ENCODE results near the gene PTPRM. TPM values are rescaled to one million over a fixed set of nuclear protein-coding genes. Genes with fewer than 3 reads are reported as not detected.

PTPRM gene
- total RNA-seq, 1 experiment from 2014 or later: 100.0 TPM

DNA sequence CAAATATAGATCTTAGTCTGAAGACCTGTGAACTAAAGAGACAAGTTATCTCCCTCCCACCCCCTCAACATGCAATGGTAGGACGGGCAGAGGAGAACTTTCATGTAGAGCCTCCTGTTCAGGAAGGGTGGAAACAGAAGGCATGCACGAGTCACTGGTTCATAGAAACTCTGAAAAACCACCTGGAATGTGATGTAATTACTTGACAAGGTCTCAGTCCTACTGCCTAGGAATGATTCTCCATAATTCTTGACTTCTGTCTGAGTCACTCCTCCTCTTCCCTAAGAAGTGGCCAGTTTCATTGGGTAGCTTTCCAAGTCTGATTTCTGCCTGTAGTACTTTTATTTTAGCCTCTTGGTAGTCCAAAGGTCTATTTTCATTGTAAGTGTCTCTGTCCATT, 277.3 kb downstream of the PTPRM start:
- H3K36me3 ChIP-seq (ENCODE audit: control insufficient read depth, insufficient read depth, low read length): peaks cover 4% of the 10 kb centered on the region
- BruUV-seq (replicated peaks): no TSS peak
- no peak for DNase-seq
- Mint-ChIP-seq H3K9me3 (ENCODE audit: unreplicated experiment) (peaks cover 9% of the 10 kb centered on the region), H3K4me3 (ENCODE audit: unreplicated experiment) (no peak overlapping the region), H3K36me3 (ENCODE audit: insufficient read depth, unreplicated experiment) (peaks cover 25% of the 10 kb centered on the region), H3K4me1 (ENCODE audit: low read depth, unreplicated experiment) (peaks cover 10% of the 10 kb centered on the region), H3K27ac (ENCODE audit: unreplicated experiment) (no peak overlapping the region), H3K27me3 (ENCODE audit: insufficient read depth, unreplicated experiment) (no peaks in the 10 kb centered on the region)
- no peaks in the 10 kb centered on the region for H3K4me1 ChIP-seq
- CTCF ChIA-PET: no interaction called here
- intact Hi-C loops (cut with micrococcal nuclease; ENCODE audit: unreplicated experiment): no loop called here
- POLR2A ChIA-PET: no interaction called here
- no peak overlapping the region for H3K4me3 ChIP-seq (ENCODE audit: low read depth, low read length)
- H3K27me3 ChIP-seq (replicated peaks; ENCODE audit: control insufficient read depth, insufficient read depth, low read length): no peaks in the 10 kb centered on the region
- peaks cover 14% of the 10 kb centered on the region for H3K9me3 ChIP-seq
- TF ChIP-seq, protein P1, sequence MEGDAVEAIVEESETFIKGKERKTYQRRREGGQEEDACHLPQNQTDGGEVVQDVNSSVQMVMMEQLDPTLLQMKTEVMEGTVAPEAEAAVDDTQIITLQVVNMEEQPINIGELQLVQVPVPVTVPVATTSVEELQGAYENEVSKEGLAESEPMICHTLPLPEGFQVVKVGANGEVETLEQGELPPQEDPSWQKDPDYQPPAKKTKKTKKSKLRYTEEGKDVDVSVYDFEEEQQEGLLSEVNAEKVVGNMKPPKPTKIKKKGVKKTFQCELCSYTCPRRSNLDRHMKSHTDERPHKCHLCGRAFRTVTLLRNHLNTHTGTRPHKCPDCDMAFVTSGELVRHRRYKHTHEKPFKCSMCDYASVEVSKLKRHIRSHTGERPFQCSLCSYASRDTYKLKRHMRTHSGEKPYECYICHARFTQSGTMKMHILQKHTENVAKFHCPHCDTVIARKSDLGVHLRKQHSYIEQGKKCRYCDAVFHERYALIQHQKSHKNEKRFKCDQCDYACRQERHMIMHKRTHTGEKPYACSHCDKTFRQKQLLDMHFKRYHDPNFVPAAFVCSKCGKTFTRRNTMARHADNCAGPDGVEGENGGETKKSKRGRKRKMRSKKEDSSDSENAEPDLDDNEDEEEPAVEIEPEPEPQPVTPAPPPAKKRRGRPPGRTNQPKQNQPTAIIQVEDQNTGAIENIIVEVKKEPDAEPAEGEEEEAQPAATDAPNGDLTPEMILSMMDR (IDR thresholded peaks at IDR 0.05; ENCODE audit: insufficient read depth in 1 of 2, low read depth in 1 of 2, low read length in 1 of 2, severe bottlenecking in 1 of 2, unreplicated experiment in 1 of 2): no peak

DNA sequence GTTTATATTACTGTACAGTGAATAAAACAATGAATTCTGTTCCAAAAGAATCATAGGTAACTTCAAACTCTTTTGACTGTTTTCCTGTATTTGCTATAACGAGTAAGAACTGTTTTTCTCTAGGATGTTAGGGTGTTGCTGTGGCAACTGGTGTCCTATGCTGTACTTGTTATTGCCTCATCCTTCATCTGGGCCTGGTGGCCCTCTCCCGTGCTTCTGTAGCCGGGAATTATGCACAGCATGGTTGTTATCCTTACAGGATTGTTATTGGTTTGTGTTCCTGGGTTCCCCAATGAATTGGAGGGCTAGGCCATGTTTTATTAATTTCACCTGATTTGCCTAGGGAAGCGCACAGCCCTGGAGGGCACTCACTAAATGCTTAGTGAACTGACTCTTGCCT, 279.2 kb downstream of the PTPRM start:
- peaks cover 10% of the 10 kb centered on the region for H3K4me1 Mint-ChIP-seq (ENCODE audit: low read depth, unreplicated experiment)
- intact Hi-C loops (cut with micrococcal nuclease; ENCODE audit: unreplicated experiment): no loop called here
- DNase-seq: no peak
- no peak overlapping the region for H3K4me3 Mint-ChIP-seq (ENCODE audit: unreplicated experiment)
- ChIA-PET POLR2A (no interaction called here), CTCF (no interaction called here)
- H3K9me3 Mint-ChIP-seq (ENCODE audit: unreplicated experiment): peaks cover 17% of the 10 kb centered on the region
- H3K9me3 ChIP-seq: peaks cover 14% of the 10 kb centered on the region
- peaks cover 4% of the 10 kb centered on the region for H3K36me3 ChIP-seq (ENCODE audit: control insufficient read depth, insufficient read depth, low read length)
- peak overlapping the region; percentile 49 for H3K27ac Mint-ChIP-seq (ENCODE audit: unreplicated experiment)
- no peak overlapping the region for H3K4me3 ChIP-seq (ENCODE audit: low read depth, low read length)
- H3K36me3 Mint-ChIP-seq (ENCODE audit: insufficient read depth, unreplicated experiment): peaks cover 27% of the 10 kb centered on the region
- H3K4me1 ChIP-seq: no peaks in the 10 kb centered on the region
- H3K27me3 Mint-ChIP-seq (ENCODE audit: insufficient read depth, unreplicated experiment): no peaks in the 10 kb centered on the region
- BruUV-seq (replicated peaks): no TSS peak
- H3K27me3 ChIP-seq (replicated peaks; ENCODE audit: control insufficient read depth, insufficient read depth, low read length): no peaks in the 10 kb centered on the region
- TF ChIP-seq, protein P1 (IDR thresholded peaks at IDR 0.05; ENCODE audit: insufficient read depth in 1 of 2, low read depth in 1 of 2, low read length in 1 of 2, severe bottlenecking in 1 of 2, unreplicated experiment in 1 of 2): no peak

DNA sequence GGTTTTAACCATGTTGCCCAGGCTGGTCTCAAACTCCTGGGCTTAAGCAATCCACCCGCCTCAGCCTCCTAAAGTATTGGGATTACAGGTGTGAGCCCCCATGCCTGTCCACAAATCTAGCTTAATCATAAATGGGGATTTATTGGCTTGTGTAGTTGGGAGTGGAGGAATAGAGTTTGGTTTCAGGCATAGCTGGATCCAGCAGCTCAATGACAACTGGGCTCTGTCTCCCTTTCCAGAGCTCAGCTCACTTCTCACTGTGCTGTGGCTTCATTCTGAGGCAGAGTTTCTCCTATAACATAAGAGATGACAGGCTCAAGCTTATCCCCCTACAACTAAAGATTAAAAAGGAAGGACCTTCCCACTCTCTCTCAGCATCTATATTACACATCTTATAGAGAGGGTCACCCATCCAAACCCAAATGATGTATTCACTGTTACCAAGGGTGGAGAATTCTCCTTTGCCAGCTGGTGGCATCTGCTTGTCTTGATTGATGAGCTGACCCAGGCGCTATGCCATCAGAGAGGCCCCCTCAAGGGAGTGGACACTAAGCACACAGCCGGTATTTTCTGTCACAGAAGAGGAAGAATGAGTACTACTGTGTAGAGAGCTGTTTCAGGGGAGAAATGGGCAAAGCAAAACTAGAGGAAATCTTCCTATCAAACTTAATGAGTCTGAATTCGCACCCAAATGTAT, 280.4 kb downstream of the PTPRM start:
- Histone ChIP-seq H3K9me3 (peaks cover 14% of the 10 kb centered on the region), H3K27me3 (replicated peaks; ENCODE audit: control insufficient read depth, insufficient read depth, low read length) (no peaks in the 10 kb centered on the region), H3K4me1 (no peaks in the 10 kb centered on the region), H3K36me3 (ENCODE audit: control insufficient read depth, insufficient read depth, low read length) (peaks cover 4% of the 10 kb centered on the region), H3K4me3 (ENCODE audit: low read depth, low read length) (no peak overlapping the region)
- CTCF ChIA-PET: no interaction called here
- intact Hi-C loops (cut with micrococcal nuclease; ENCODE audit: unreplicated experiment): no loop called here
- no TSS peak for BruUV-seq (replicated peaks)
- Mint-ChIP-seq H3K36me3 (ENCODE audit: insufficient read depth, unreplicated experiment) (peaks cover 27% of the 10 kb centered on the region), H3K27ac (ENCODE audit: unreplicated experiment) (no peak overlapping the region), H3K9me3 (ENCODE audit: unreplicated experiment) (peaks cover 26% of the 10 kb centered on the region), H3K4me3 (ENCODE audit: unreplicated experiment) (no peak overlapping the region), H3K4me1 (ENCODE audit: low read depth, unreplicated experiment) (peaks cover 10% of the 10 kb centered on the region), H3K27me3 (ENCODE audit: insufficient read depth, unreplicated experiment) (no peaks in the 10 kb centered on the region)
- POLR2A ChIA-PET: interaction anchor here (0.6 kb wide), 1 partner anchor 35 kb away, joined by 3 read pairs; no protein-coding TSS in a partner anchor
- no peak for DNase-seq
- TF ChIP-seq, protein P1 (IDR thresholded peaks at IDR 0.05; ENCODE audit: insufficient read depth in 1 of 2, low read depth in 1 of 2, low read length in 1 of 2, severe bottlenecking in 1 of 2, unreplicated experiment in 1 of 2): no peak

All from Caco-2 (cell line).